NT2/D1 (cell line): Measurements from ENCODE around the gene PHF21B.
"Not testable (repeated sequence)": the region's sequence is repeated elsewhere in the genome, so short reads cannot be mapped to it uniquely, and the experiment has no call there.

Source experiments
- SUZ12 ChIP-seq: IDR thresholded peaks from 2 replicates; pipeline ENCODE4 v1.6.1; 2011; ENCODE audit not compliant: insufficient read length, insufficient read depth; ENCODE audit errors: extremely low read depth
- YY1 ChIP-seq: IDR thresholded peaks from 2 replicates; pipeline ENCODE4 v1.6.1; 2011; ENCODE audit not compliant: insufficient read length, insufficient read depth
- ZNF274 ChIP-seq: IDR thresholded peaks from 2 replicates; pipeline ENCODE4 v1.6.1; 2011; ENCODE audit warnings: mild to moderate bottlenecking, low read depth, low read length

DNA sequence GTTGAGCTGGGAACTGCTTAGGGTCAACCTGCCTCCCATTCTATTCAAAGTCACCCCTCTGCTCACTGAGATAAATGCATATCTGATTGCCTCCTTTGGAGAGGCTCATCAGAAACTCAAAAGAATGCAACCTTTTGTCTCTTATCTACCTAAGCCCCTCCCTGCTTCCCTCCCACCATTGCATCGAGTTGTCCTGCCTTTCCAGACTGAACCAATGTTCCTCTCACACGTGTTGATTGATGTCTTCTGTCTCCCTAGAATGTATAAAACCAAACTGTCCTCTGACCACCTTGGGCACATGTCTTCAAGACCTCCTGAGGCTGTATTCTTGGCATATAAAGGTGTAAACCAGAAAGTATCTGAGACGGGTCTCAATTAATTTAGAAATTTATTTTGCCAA is 42.9 kb upstream of the PHF21B start:
- TF ChIP-seq YY1, ZNF274, SUZ12: not testable (repeated sequence)
